ENCODE data around the gene LDLRAD4.

- TF ChIP-seq CTCF (IDR thresholded peaks at IDR 0.05) (no peak), EZH2 (IDR thresholded peaks at IDR 0.05; ENCODE audit: borderline replicate concordance, insufficient read depth, low read depth, low read length, poor library complexity, severe bottlenecking) (no peak)
Observed at GRCh38 chr18:13501543-13501887, 283.0 kb downstream of the LDLRAD4 start.
